OCI-LY7 (cell line): ENCODE measurements around the gene ARL13A.

ENCODE experiments used
- EZH2phosphoT487 ChIP-seq: fragments of 200-600 bp; sonication (generic); IDR thresholded peaks from 2 replicates; pipeline ENCODE4 v1.6.1; 2018; ENCODE audit warnings: low read depth, borderline replicate concordance, mild to moderate bottlenecking, mixed run types, antibody characterized with exemption, low read length, moderate library complexity, mixed read lengths
- TF ChIP-seq, protein P1 (sequence below): fragments of 200-600 bp; sonication (generic); conservative IDR thresholded peaks from 2 replicates; pipeline ENCODE4 v1.5.1; 2014; ENCODE audit warnings: mild to moderate bottlenecking, antibody characterized with exemption, low read length, moderate library complexity, mixed read lengths

- TF ChIP-seq, protein P1, sequence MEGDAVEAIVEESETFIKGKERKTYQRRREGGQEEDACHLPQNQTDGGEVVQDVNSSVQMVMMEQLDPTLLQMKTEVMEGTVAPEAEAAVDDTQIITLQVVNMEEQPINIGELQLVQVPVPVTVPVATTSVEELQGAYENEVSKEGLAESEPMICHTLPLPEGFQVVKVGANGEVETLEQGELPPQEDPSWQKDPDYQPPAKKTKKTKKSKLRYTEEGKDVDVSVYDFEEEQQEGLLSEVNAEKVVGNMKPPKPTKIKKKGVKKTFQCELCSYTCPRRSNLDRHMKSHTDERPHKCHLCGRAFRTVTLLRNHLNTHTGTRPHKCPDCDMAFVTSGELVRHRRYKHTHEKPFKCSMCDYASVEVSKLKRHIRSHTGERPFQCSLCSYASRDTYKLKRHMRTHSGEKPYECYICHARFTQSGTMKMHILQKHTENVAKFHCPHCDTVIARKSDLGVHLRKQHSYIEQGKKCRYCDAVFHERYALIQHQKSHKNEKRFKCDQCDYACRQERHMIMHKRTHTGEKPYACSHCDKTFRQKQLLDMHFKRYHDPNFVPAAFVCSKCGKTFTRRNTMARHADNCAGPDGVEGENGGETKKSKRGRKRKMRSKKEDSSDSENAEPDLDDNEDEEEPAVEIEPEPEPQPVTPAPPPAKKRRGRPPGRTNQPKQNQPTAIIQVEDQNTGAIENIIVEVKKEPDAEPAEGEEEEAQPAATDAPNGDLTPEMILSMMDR: no peak
- no peak for TF ChIP-seq EZH2phosphoT487
Measured at GRCh38 chrX:100976211-100976610, 6.7 kb downstream of the ARL13A start.
